Measurements from ENCODE around the gene SLCO3A1.

DNA sequence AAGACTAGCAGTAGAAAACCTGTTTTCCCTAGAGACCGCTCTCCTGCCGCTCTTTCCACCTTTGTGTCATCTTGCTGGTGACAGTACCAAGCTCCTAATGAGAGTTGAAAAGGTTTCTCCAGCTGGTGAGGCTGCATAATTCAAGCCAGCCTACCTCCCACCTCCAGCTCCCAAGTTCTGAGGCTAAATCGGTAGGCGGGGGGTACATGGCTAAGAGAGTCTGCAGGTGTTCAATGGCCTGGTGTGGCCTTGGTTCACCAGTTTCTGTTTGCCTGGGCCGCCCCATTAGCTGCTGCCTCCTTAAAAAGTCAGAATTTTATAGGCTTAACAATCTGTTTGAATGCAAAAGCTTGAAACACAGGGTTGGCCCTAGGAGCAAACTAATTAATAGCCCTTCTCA lies 262.8 kb downstream of the SLCO3A1 start:
- TF ChIP-seq, protein P1, sequence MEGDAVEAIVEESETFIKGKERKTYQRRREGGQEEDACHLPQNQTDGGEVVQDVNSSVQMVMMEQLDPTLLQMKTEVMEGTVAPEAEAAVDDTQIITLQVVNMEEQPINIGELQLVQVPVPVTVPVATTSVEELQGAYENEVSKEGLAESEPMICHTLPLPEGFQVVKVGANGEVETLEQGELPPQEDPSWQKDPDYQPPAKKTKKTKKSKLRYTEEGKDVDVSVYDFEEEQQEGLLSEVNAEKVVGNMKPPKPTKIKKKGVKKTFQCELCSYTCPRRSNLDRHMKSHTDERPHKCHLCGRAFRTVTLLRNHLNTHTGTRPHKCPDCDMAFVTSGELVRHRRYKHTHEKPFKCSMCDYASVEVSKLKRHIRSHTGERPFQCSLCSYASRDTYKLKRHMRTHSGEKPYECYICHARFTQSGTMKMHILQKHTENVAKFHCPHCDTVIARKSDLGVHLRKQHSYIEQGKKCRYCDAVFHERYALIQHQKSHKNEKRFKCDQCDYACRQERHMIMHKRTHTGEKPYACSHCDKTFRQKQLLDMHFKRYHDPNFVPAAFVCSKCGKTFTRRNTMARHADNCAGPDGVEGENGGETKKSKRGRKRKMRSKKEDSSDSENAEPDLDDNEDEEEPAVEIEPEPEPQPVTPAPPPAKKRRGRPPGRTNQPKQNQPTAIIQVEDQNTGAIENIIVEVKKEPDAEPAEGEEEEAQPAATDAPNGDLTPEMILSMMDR (IDR thresholded peaks at IDR 0.05; ENCODE audit: borderline replicate concordance, extremely low read depth, low read length, poor library complexity, severe bottlenecking): no peak
- no peak for TF ChIP-seq EZH2 (IDR thresholded peaks at IDR 0.05; ENCODE audit: borderline replicate concordance, low read depth, low read length, severe bottlenecking)
